ENCODE data around the gene AGAP6.
"Not testable (repeated sequence)": the region's sequence is repeated elsewhere in the genome, so short reads cannot be mapped to it uniquely, and the experiment has no call there.

AGAP6 gene

GRCh38 chr10:49988376-49988775 is at the start of gene AGAP6:
AGAP6 (plus strand) TSS chr10:49988406; CDS start chr10:49988716, 310 bp downstream.
- not testable (repeated sequence) for DNase-seq

- DNase-seq, result peak; percentile 20 to 52
These were observed 46.5 kb upstream of the AGAP6 start, which contains the start of the genes PARG and TIMM23B for GRCh38 chr10:49941447-49942338. PARG (minus strand) TSS chr10:49942027; CDS start chr10:49941725, 302 bp downstream. TIMM23B (plus strand) TSS chr10:49942053; CDS start chr10:49942195, 142 bp downstream.

- not testable (repeated sequence) for DNase-seq
These were observed 45.9 kb upstream of the AGAP6 start for GRCh38 chr10:49942339-49942705.

GRCh38 chr10:49943607-49944006 is 44.6 kb upstream of the AGAP6 start:
- DNase-seq, result not testable (repeated sequence)

GRCh38 chr10:49948142-49948541 is 40.1 kb upstream of the AGAP6 start:
- not testable (repeated sequence) for DNase-seq

- not testable (repeated sequence) for DNase-seq
These were observed 39.5 kb upstream of the AGAP6 start for GRCh38 chr10:49948737-49949136.

- DNase-seq, result not testable (repeated sequence)
These were observed 36.2 kb upstream of the AGAP6 start for GRCh38 chr10:49952006-49952405.

- DNase-seq, result peak in 1 of 2 experiments; percentile 2
These were observed 35.1 kb upstream of the AGAP6 start for GRCh38 chr10:49953122-49953521.

- not testable (repeated sequence) for DNase-seq
These were observed 17.8 kb upstream of the AGAP6 start for GRCh38 chr10:49970331-49970857.

- DNase-seq, result not testable (repeated sequence)
These were observed 16.7 kb upstream of the AGAP6 start for GRCh38 chr10:49971466-49971865.

GRCh38 chr10:49972094-49972493 is 16.1 kb upstream of the AGAP6 start:
- not testable (repeated sequence) for DNase-seq

- DNase-seq, result not testable (repeated sequence)
These were observed 10.4 kb upstream of the AGAP6 start for GRCh38 chr10:49977756-49978155.

GRCh38 chr10:49987207-49987606 is 999 bp upstream of the AGAP6 start:
- not testable (repeated sequence) for DNase-seq

GRCh38 chr10:49995321-49995720 is 7.1 kb downstream of the AGAP6 start:
- DNase-seq, result not testable (repeated sequence)

GRCh38 chr10:50014024-50014423 is 25.8 kb downstream of the AGAP6 start:
- not testable (repeated sequence) for DNase-seq

GRCh38 chr10:50015596-50016220 is 27.5 kb downstream of the AGAP6 start:
- DNase-seq, result not testable (repeated sequence)

GRCh38 chr10:50016926-50017325 is 28.7 kb downstream of the AGAP6 start:
- not testable (repeated sequence) for DNase-seq

GRCh38 chr10:50017646-50018045 is 29.4 kb downstream of the AGAP6 start:
- not testable (repeated sequence) for DNase-seq

- DNase-seq, result not testable (repeated sequence)
These were observed 31.1 kb downstream of the AGAP6 start for GRCh38 chr10:50019279-50019678.

- DNase-seq, result not testable (repeated sequence)
These were observed 32.3 kb downstream of the AGAP6 start for GRCh38 chr10:50020451-50021024.

- no peak for DNase-seq
These were observed 33.4 kb downstream of the AGAP6 start for GRCh38 chr10:50021646-50022045.

- DNase-seq, result not testable (repeated sequence)
These were observed 36.6 kb downstream of the AGAP6 start for GRCh38 chr10:50024716-50025383.
